IPS-20b (cell line): Measurements from ENCODE around the gene PTGES.
A peak's percentile ranks its signal among the peaks of the same experiment; 100 is the strongest.

Source experiments
- H3K27ac ChIP-seq: one replicate; pipeline ENCODE4 v1.5.1; 2013; ENCODE audit warnings: low read length
- H3K27me3 ChIP-seq: 2 replicates; pipeline ENCODE4 v1.6.1; 2013; ENCODE audit warnings: mild to moderate bottlenecking, low read length, inconsistent platforms; ENCODE audit not compliant: insufficient read depth
- H3K36me3 ChIP-seq: 2 replicates; pipeline ENCODE4 v1.6.1; 2013; ENCODE audit warnings: low read depth, mild to moderate bottlenecking, inconsistent platforms, low read length, moderate library complexity; ENCODE audit not compliant: insufficient read depth
- H3K4me1 ChIP-seq: 2 replicates; pipeline ENCODE4 v1.6.1; 2013; ENCODE audit warnings: mild to moderate bottlenecking, control low read depth, inconsistent platforms, low read length, moderate library complexity; ENCODE audit not compliant: insufficient read depth
- H3K4me3 ChIP-seq: 2 replicates; pipeline ENCODE4 v1.5.1; 2013; ENCODE audit warnings: mild to moderate bottlenecking, low read length, inconsistent platforms
- H3K9ac ChIP-seq: 2 replicates; pipeline ENCODE4 v1.6.1; 2013; ENCODE audit warnings: low read depth, mild to moderate bottlenecking, inconsistent platforms, low read length, moderate library complexity
- H3K9me3 ChIP-seq: 2 replicates; pipeline ENCODE4 v1.6.1; 2013; ENCODE audit warnings: mild to moderate bottlenecking, low read depth, low read length, inconsistent platforms; ENCODE audit not compliant: insufficient read depth

PTGES gene

DNA sequence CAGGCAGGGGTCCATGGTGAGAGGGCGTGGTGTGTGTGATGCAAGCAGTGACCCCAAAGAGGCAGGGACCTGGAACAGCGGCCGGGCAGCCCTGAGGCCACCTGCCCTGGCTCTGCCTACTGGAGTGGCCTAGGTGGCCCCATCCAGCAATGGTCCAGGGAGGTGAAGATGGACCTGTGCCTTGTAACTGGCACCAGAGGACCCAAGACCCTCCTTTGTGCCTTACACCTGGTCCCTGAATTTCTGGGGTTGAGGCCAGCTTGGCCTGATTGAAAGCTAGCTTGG, 42.7 kb downstream of the PTGES start:
- H3K27ac ChIP-seq, result no peak overlapping the region
- H3K27me3 ChIP-seq, result no peaks in the 10 kb centered on the region
- no peaks in the 10 kb centered on the region for H3K9me3 ChIP-seq

DNA sequence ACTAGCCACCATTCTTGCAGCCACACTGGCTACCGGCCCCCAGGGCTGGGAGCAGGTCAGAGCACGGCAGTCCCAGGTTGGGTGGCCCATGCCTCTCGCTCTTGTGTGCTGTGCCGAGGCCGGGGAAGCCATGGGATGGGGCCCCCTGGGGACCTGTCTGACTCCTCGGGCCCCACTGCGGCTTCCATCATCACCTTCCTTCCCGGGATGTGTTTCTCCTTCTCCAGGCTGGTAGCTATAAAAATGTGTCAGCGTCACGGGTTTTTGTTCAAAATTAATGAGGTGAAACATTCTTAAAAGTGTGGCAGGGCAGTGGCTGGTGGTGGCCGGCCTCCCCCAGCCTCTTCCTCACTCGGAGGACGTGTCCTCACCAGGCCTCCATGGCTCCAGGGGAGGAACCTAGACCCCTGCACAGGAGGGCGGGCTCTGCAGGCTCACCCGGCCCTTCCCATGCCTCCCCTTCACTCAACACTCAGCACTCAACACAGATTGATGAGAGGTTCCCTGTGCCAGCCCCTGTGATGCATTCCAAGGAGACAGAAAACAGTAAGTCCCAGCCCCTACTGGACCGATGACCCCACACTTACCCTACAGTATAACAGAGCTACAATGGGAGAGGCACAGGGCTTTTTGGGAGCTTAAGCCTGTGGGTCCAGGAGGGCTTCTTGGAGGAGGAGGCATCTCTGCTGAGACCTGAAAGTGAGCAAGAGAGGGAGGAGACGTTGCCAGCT, 43.2 kb downstream of the PTGES start:
- Histone ChIP-seq H3K4me1 (no peaks in the 10 kb centered on the region), H3K36me3 (no peaks in the 10 kb centered on the region), H3K4me3 (no peak overlapping the region), H3K27ac (no peak overlapping the region), H3K9ac (no peak overlapping the region), H3K9me3 (no peaks in the 10 kb centered on the region), H3K27me3 (no peaks in the 10 kb centered on the region)

More for the DNA sequence above, 42.7 kb downstream of the PTGES start:
- Histone ChIP-seq H3K36me3 (no peaks in the 10 kb centered on the region), H3K4me3 (no peak overlapping the region), H3K4me1 (no peaks in the 10 kb centered on the region), H3K9ac (no peak overlapping the region)

DNA sequence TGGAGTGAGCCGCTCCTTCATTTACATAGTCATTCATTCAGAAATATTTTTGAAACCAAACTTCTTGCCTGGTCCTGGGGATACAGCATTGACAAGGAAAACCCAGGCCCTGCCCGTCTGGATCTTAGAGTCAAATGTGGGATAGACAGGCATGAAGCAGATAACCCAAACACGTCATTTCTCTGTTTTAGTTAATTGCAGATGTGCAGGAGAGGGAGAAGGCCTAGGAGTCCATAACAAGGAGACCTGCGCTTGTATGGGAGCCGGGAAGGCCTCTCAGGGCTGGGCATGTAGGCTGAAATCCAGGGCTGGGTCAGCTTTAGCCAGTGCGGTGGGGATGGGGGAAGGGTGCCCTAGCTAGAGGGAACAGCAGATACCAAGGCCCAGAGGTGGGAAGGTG, 44.0 kb downstream of the PTGES start:
- Histone ChIP-seq H3K36me3 (no peaks in the 10 kb centered on the region), H3K9ac (no peak overlapping the region), H3K27ac (no peak overlapping the region), H3K4me1 (no peaks in the 10 kb centered on the region), H3K4me3 (no peak overlapping the region), H3K9me3 (no peaks in the 10 kb centered on the region), H3K27me3 (no peaks in the 10 kb centered on the region)

DNA sequence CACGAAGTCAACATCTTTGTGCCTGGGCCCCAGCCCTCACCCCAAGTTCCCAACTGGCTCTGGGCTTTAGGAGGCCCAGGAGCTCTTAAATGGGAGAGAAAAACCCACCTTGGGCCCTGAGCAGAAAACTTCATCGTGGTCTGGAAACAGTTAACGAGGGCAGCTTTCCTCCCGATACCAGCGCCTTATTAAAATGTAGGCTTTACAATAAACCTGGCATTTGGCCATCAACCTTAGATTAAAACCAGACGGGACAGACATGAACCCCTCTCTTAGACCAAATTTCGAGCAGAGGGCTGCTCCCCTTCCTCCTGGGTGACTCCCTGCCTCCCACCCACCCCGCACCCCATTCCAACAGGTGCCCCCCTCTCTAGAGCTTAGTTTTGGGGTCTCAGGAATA, 48.0 kb downstream of the PTGES start:
- H3K9me3 ChIP-seq, result no peaks in the 10 kb centered on the region
- H3K27ac ChIP-seq, result no peak overlapping the region
- no peaks in the 10 kb centered on the region for H3K27me3 ChIP-seq
- H3K36me3 ChIP-seq, result no peaks in the 10 kb centered on the region
- no peaks in the 10 kb centered on the region for H3K4me1 ChIP-seq
- no peak overlapping the region for H3K4me3 ChIP-seq
- H3K9ac ChIP-seq, result no peak overlapping the region

DNA sequence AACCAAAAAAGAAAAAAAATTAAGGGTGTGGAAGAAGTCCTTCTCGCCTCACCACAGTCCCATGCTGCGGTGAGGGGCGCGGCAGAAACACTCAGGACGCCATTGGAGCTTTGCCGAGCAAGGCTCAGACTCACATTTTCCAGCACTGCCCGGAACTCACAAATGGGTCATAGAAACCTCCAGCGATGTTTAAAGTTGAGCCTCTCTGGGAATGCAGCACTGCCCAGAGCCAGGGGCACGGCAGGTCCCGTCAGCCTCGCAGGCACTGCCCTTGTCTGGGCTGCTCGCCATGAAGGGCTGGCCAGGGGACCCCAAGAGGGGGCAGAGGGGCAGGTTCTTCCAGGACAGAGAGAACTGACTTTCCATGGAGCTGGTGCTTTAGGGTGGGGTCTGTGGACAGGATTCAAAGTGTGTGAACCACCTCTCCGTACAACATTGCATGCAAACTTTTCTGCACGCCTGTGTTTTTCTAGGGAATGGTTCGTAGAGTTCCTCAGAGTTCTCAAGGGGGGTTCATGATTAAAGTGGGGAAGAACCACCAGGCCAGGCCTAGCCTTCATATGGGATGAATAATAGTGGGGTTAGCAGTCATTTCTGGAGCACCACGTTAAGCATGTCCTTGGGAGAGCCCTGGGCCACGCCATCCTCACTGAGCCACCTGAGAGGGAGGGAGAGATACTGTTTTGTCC, 49.0 kb downstream of the PTGES start:
- Histone ChIP-seq H3K9ac (no peak overlapping the region), H3K36me3 (no peaks in the 10 kb centered on the region), H3K4me3 (no peak overlapping the region), H3K27ac (no peak overlapping the region), H3K4me1 (no peaks in the 10 kb centered on the region), H3K27me3 (no peaks in the 10 kb centered on the region), H3K9me3 (no peaks in the 10 kb centered on the region)

DNA sequence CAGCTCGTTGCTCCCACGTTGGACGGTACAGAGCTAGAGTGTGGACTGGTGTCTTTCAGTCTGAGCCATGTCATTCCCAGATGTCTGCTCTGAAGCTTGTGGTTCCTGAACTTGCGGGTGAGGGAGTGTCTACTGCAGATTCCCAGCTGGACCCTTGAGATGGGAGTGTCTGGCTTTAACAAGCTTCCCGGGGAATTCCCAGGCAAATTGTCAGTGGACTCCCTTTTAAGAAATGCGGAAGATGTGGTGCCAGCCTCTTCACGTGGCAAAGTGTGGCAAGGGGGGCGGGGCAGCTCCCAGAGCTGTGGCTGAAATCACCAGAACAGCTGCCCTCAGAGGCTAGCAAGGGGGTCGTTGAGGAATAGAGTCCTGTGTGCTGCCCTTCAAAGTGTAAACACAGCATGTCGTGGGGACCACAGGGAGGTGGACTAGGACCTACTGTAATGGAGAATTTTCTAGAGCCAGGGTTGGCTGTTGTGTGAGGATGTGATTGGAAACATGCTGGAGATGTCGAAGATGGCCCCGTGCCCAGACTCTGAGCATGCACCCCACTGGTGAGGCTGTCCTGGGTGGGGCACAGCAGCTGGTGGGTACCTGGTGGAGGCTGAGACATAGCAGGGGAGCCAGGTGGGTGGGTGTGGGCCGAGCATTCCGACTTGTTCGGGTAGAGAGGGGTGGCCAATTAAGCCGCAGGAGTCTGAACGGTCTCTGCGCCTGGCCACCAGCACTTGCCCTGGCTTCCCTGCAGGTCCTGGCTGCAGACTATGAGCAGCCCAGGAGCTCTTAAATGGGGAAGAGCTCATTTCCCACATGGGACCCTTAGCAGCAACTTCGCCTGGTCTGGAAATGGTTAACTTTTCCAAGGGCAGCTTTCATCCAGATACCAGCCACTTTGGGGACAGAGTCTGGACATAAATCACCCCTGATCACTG, 50.0 kb downstream of the PTGES start:
- Histone ChIP-seq H3K36me3 (no peaks in the 10 kb centered on the region), H3K27me3 (peaks cover 7% of the 10 kb centered on the region; the same call in 1 of the 2 replicates), H3K27ac (no peak overlapping the region), H3K4me3 (no peak overlapping the region), H3K4me1 (no peaks in the 10 kb centered on the region), H3K9ac (no peak overlapping the region), H3K9me3 (no peaks in the 10 kb centered on the region)

DNA sequence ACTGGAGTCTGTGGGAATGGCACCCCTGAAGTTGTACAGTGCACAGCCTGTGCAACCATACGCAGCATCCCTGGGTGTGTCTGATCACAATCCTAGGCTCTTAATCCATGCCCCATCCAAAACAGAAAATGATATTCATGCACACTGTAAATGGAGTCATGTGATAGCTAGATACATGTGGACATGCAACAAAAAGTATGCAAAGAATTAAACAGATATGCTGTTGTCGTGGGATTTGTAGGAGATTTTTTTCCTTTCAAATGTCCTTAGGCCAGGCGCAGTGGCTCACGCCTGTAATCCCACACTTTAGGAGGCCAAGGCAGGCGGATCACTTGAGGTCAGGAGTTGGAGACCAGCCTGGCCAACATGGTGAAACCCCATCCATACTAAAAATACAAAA, 51.3 kb downstream of the PTGES start:
- Histone ChIP-seq H3K9me3 (no peaks in the 10 kb centered on the region), H3K27me3 (peaks cover 13% of the 10 kb centered on the region), H3K4me3 (no peak overlapping the region), H3K9ac (no peak overlapping the region), H3K36me3 (no peaks in the 10 kb centered on the region), H3K4me1 (no peaks in the 10 kb centered on the region), H3K27ac (no peak overlapping the region)

DNA sequence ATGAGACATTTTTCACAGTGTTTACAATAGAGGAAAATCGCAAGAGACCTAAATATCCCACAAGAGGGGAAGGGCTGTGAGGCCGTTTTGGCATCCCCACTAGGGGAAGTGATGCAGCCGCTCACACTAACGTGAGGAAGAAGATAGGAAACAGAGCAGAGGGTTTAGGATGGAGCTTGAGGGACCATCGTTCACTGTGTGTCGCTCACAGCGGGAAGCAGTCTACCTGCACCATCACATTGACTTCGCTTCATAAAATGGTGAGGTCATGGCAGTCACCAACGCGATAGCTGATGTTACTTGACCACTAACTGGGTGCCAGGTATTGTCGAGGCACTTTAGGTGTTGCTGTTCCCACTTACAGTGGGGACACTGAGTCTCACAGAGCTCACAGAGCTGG, 51.8 kb downstream of the PTGES start:
- peaks cover 18% of the 10 kb centered on the region for H3K27me3 ChIP-seq
- no peak overlapping the region for H3K4me3 ChIP-seq
- H3K9me3 ChIP-seq, result no peaks in the 10 kb centered on the region
- H3K9ac ChIP-seq, result no peak overlapping the region
- no peaks in the 10 kb centered on the region for H3K36me3 ChIP-seq
- no peaks in the 10 kb centered on the region for H3K4me1 ChIP-seq
- no peak overlapping the region for H3K27ac ChIP-seq

DNA sequence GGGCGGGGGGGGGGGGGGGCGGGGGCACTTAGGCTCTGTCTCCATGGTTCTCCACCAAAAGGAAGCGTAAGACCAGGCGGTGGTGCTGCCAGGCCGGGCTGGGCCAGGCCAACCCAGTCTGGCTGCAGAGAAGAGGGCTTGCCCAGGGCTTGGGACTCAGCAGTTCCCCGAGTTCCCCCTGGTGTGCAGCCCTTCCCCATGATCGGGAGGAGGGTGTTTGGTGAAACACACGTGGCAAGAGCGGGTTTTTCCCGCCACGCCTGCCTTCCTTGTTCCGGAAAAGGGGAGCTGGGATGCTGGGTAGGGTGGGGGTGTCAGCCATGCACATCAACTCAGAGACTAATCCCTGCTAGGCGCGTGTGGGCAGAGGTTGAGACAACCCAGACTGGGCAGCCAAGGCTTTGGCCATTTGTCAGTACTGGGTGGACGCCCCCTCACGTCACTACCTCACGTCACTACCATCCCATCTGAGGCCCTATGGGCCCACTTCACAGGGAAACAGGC, 54.5 kb downstream of the PTGES start:
- Histone ChIP-seq H3K27me3 (peaks cover 25% of the 10 kb centered on the region), H3K27ac (no peak overlapping the region), H3K36me3 (no peaks in the 10 kb centered on the region), H3K9ac (no peak overlapping the region), H3K4me1 (no peaks in the 10 kb centered on the region), H3K4me3 (no peak overlapping the region), H3K9me3 (no peaks in the 10 kb centered on the region)

DNA sequence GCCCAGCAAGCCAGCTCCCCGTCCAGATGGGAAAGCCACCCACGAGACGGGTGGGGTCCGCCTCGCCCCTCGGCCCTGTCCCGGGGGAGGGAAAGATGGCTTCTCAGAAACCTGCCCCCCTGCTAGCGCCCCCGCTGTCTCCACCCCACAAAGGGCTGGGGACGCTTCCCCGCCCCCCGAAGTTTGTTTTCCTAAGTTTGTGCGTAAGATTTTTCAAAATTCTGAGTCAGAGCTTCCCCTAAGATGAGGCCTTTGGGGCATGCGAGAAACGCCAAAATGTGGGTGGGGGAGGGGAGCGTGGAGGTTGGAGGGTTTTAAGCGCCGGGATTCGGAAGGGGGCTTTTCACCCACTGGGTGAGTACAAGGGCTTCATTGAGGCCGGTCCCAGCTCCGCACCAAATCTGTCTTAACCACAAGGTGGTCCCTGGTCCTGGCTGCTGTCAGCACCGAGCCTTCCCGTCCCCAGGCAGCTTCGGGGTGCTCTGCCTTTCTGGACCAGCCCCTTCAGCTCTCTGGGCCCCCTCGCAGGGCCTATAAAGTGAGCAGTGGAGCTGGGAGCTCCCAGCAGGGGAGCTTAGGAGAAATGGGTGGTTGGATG, 55.1 kb downstream of the PTGES start:
- peaks cover 25% of the 10 kb centered on the region for H3K27me3 ChIP-seq
- H3K4me3 ChIP-seq, result peak overlapping the region; percentile 75; the same call in 1 of the 2 replicates
- H3K9me3 ChIP-seq, result no peaks in the 10 kb centered on the region
- peak overlapping the region; percentile 75 for H3K9ac ChIP-seq
- H3K36me3 ChIP-seq, result no peaks in the 10 kb centered on the region
- no peak overlapping the region for H3K27ac ChIP-seq
- H3K4me1 ChIP-seq, result no peaks in the 10 kb centered on the region

DNA sequence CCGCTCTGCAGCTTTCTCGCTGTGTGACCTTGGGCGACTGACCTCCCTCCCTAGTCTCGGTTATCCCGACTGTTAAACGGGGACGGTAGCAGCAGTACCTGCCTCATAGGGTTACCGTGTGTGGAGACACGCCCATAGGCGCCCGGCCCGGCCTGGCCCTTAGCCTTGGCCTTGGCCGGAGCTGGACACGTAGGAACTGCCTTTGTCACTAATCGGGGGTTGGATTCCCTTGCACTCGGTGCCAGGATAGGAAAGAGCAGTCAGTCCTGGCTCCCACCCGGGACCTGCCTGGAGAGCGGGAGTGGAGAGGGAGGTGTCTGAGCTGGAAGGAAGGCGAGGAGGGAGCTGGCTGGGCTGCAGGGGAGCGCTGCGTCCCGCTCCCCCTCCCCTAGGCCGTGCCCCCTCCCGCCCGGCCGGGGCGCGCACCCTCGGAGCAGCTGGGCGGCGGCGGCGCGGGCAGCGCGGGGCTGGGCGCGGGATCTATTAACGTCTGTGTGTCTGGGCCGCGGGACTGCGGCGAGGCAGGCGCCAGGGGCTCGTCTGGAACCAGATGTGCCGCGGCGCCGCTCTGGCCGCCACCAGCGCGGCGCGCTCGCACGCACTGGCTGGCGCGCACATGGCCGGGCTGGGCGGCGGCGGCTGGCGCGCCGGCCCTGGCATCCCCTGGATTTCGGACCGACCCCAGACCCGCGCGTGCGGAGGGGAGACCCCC, 55.7 kb downstream of the PTGES start:
- Histone ChIP-seq H3K27ac (no peak overlapping the region), H3K9ac (peak overlapping the region; percentile 75; the same call in 1 of the 2 replicates)

More for the DNA sequence above, 55.7 kb downstream of the PTGES start:
- Histone ChIP-seq H3K4me1 (no peaks in the 10 kb centered on the region), H3K27me3 (peaks cover 25% of the 10 kb centered on the region), H3K9me3 (no peaks in the 10 kb centered on the region), H3K36me3 (no peaks in the 10 kb centered on the region), H3K4me3 (peak overlapping the region; percentile 75)
